Stomach (tissue), 9 donors: ENCODE results near the gene PYGB. TPM values are rescaled to one million over a fixed set of nuclear protein-coding genes. Genes with fewer than 3 reads are reported as not detected.

Experiments used
- DNase-seq, 2 donors: peaks; one replicate each; pipeline versions ENCODE4 v3.0.0 to v3.0.0-alpha.2; 2013 to 2019
- H3K27ac ChIP-seq, 5 donors: fragments of 200-600 bp in 4 of 5; sonication (generic) in 4 of 5; one replicate each; pipeline ENCODE4 v1.5.1; 2013 to 2019; ENCODE audit warnings: mild to moderate bottlenecking in 1 of 5, moderate library complexity in 1 of 5
- H3K27me3 ChIP-seq, 3 donors: fragments of 200-600 bp; sonication (generic); one replicate each; pipeline ENCODE4 v1.5.1; 2017 to 2019; ENCODE audit warnings: mixed run types in 1 of 3
- H3K36me3 ChIP-seq, 4 donors: fragments of 200-600 bp; sonication (generic); 1 replicate in 3 of 4; 2 replicates in 1 of 4; pipeline ENCODE4 v1.5.1; 2016 to 2019
- H3K4me1 ChIP-seq, 4 donors: fragments of 200-600 bp; sonication (generic); one replicate each; pipeline ENCODE4 v1.5.1; 2016 to 2019
- H3K4me3 ChIP-seq, 4 donors: fragments of 200-600 bp; sonication (generic) in 3 of 4; one replicate each; pipeline ENCODE4 v1.5.1; 2016 to 2019; ENCODE audit warnings: mild to moderate bottlenecking in 1 of 4
- H3K9me3 ChIP-seq, 4 donors: fragments of 200-600 bp; sonication (generic); one replicate each; pipeline ENCODE4 v1.5.1; 2016 to 2019
- CTCF ChIP-seq, 7 experiments: fragments of 450-650 bp in 4 of 7; fragments of 200-600 bp in 3 of 7; sonication (generic) in 3 of 7; IDR thresholded peaks; one replicate each; pipeline ENCODE4 v1.5.1; 2016 to 2019; ENCODE audit warnings: antibody characterized with exemption in 7 of 7, control low read depth in 2 of 7, mild to moderate bottlenecking in 1 of 7
- EP300 ChIP-seq: sonication (generic); formaldehyde crosslinking; IDR thresholded peaks from one replicate; pipeline ENCODE4 v1.6.1; 2017; ENCODE audit warnings: antibody characterized with exemption
- POLR2A ChIP-seq, 4 donors: fragments of 450-650 bp; IDR thresholded peaks; one replicate each; pipeline ENCODE4 v1.6.1; 2016; ENCODE audit warnings: antibody characterized with exemption in 4 of 4, control low read depth in 2 of 4, mild to moderate bottlenecking in 1 of 4, moderate library complexity in 1 of 4
- POLR2AphosphoS5 ChIP-seq, 3 donors: sonication (generic); formaldehyde crosslinking; IDR thresholded peaks; one replicate each; pipeline ENCODE4 v1.6.1; 2016; ENCODE audit warnings: antibody characterized with exemption in 3 of 3
- WGBS, 5 donors: extraction: QIAGEN DNeasy Blood & Tissue Kit in 3 of 5; methylation state at CpG; one replicate each; pipeline versions ENCODE4 v1.1.5 to v1.1.7; 2013 to 2018; 5-methylcytosine and 5-hydroxymethylcytosine counted together
- intact Hi-C: fragments of 100-400 bp; cut with DNase I; formaldehyde crosslinking; loops from one replicate; pipeline ENCODE4 v1.15.1; 2023; ENCODE audit warnings: low total_unique reads
- polyA plus RNA-seq, 3 donors: library from polyadenylated mRNA; stranded (reverse); fragments of 200-250 nt; gene quantifications; one replicate each; pipeline ENCODE4 v1.2.3, GENCODE V29; 2013
- total RNA-seq, 5 donors: library from RNA; depleted of rRNA; stranded (reverse); fragments of >200 nt; gene quantifications; one replicate each; pipeline versions ENCODE4 v1.1.0 to v1.2.3, GENCODE V29; 2014 to 2016
- donor health status: healthy with polysubstance abuse.
- donor health status: Bipolar disorder and iron deficiency.
- donor health status: healthy.

The PYGB gene
- total and polyA plus RNA-seq, 8 donors, result 23.1 to 116 (median 49.5) TPM

- TF ChIP-seq CTCF (IDR thresholded peaks at IDR 0.05), result no peak
- TF ChIP-seq EP300, result no peak
- TF ChIP-seq POLR2A (IDR thresholded peaks at IDR 0.05), result no peak
- TF ChIP-seq POLR2AphosphoS5 (IDR thresholded peaks at IDR 0.05), result no peak
- Histone ChIP-seq H3K4me1 (peaks cover 0 to 21% (median 7%) of the 10 kb centered on the region in 4 donors), H3K36me3 (peaks cover 0 to 60% (median 43%) of the 10 kb centered on the region in 4 donors), H3K4me3 (no peak overlapping the region), H3K9me3 (no peaks in the 10 kb centered on the region), H3K27me3 (no peaks in the 10 kb centered on the region), H3K27ac (peak overlapping the region in 2 of 5 donors; percentile 30 to 53)
- 86 to 95% (median 87%) methylated on average over 12 to 13 of the region's 13 CpGs for WGBS, 5 donors
- DNase-seq, result peak in 1 of 2 donors; percentile 21
- intact Hi-C loops, result no loop called here
Observed at GRCh38 chr20:25320035-25320800, 72.3 kb downstream of the PYGB start.

GRCh38 chr20:25321262-25321831 is 73.5 kb downstream of the PYGB start:
- peaks cover 0 to 52% (median 38%) of the 10 kb centered on the region in 4 donors for H3K36me3 ChIP-seq
- peaks cover 0 to 16% (median 7%) of the 10 kb centered on the region in 4 donors for H3K4me1 ChIP-seq
- no peak for TF ChIP-seq POLR2AphosphoS5 (IDR thresholded peaks at IDR 0.05)
- TF ChIP-seq EP300, result no peak
- H3K9me3 ChIP-seq, result no peaks in the 10 kb centered on the region
- intact Hi-C loops, result no loop called here
- DNase-seq, result no peak
- WGBS, 5 donors, result 92 to 100% (median 97%) methylated on average over 4 to 5 of the region's 5 CpGs
- H3K27ac ChIP-seq, result no peak overlapping the region
- no peak overlapping the region for H3K4me3 ChIP-seq
- no peaks in the 10 kb centered on the region for H3K27me3 ChIP-seq

GRCh38 chr20:25321991-25322390 is 74.1 kb downstream of the PYGB start:
- WGBS, 5 donors, result 60 to 79% (median 69%) methylated on average over 4 of the region's 4 CpGs
- H3K4me1 ChIP-seq, result peaks cover 0 to 16% (median 7%) of the 10 kb centered on the region in 4 donors
- no peaks in the 10 kb centered on the region for H3K27me3 ChIP-seq
- TF ChIP-seq CTCF (IDR thresholded peaks at IDR 0.05), result no peak
- TF ChIP-seq EP300, result no peak
- no peak for TF ChIP-seq POLR2A (IDR thresholded peaks at IDR 0.05)
- no peak for TF ChIP-seq POLR2AphosphoS5 (IDR thresholded peaks at IDR 0.05)
- DNase-seq, result no peak
- no peak overlapping the region for H3K4me3 ChIP-seq
- no peak overlapping the region for H3K27ac ChIP-seq
- no peaks in the 10 kb centered on the region for H3K9me3 ChIP-seq
- intact Hi-C loops, result no loop called here
- H3K36me3 ChIP-seq, result peaks cover 0 to 45% (median 31%) of the 10 kb centered on the region in 4 donors

- Histone ChIP-seq H3K36me3 (peaks cover 0 to 44% (median 30%) of the 10 kb centered on the region in 4 donors), H3K4me1 (peaks cover 0 to 24% (median 15%) of the 10 kb centered on the region in 4 donors), H3K27me3 (no peaks in the 10 kb centered on the region), H3K27ac (no peak overlapping the region), H3K4me3 (no peak overlapping the region), H3K9me3 (no peaks in the 10 kb centered on the region)
- intact Hi-C loops, result no loop called here
- no peak for TF ChIP-seq EP300
- TF ChIP-seq POLR2A (IDR thresholded peaks at IDR 0.05), result no peak
- no peak for TF ChIP-seq CTCF (IDR thresholded peaks at IDR 0.05)
- TF ChIP-seq POLR2AphosphoS5 (IDR thresholded peaks at IDR 0.05), result no peak
- no peak for DNase-seq
- WGBS, 5 donors, result 84 to 91% (median 89%) methylated on average over 12 of the region's 12 CpGs
Observed at GRCh38 chr20:25323496-25324246, 75.8 kb downstream of the PYGB start.
